Tibial nerve (tissue), 4 donors: Measurements from ENCODE around the gene USP25.

Experiments used
- EP300 ChIP-seq, 2 donors: sonication (generic); formaldehyde crosslinking; IDR thresholded peaks; one replicate each; pipeline ENCODE4 v1.6.1; 2017; ENCODE audit warnings: antibody characterized with exemption in 2 of 2, mild to moderate bottlenecking in 1 of 2
- POLR2A ChIP-seq, 2 donors: fragments of 450-650 bp; IDR thresholded peaks; one replicate each; pipeline ENCODE4 v1.6.1; 2017; ENCODE audit warnings: antibody characterized with exemption in 2 of 2, mild to moderate bottlenecking in 2 of 2, moderate library complexity in 2 of 2
- TF ChIP-seq, protein P1 (sequence below), 5 experiments: fragments of 200-600 bp in 3 of 5; fragments of 450-650 bp in 2 of 5; sonication (generic) in 3 of 5; IDR thresholded peaks; one replicate each; pipeline ENCODE4 v1.5.1; 2016 to 2019; ENCODE audit warnings: antibody characterized with exemption in 5 of 5, mild to moderate bottlenecking in 3 of 5, moderate library complexity in 2 of 5

DNA sequence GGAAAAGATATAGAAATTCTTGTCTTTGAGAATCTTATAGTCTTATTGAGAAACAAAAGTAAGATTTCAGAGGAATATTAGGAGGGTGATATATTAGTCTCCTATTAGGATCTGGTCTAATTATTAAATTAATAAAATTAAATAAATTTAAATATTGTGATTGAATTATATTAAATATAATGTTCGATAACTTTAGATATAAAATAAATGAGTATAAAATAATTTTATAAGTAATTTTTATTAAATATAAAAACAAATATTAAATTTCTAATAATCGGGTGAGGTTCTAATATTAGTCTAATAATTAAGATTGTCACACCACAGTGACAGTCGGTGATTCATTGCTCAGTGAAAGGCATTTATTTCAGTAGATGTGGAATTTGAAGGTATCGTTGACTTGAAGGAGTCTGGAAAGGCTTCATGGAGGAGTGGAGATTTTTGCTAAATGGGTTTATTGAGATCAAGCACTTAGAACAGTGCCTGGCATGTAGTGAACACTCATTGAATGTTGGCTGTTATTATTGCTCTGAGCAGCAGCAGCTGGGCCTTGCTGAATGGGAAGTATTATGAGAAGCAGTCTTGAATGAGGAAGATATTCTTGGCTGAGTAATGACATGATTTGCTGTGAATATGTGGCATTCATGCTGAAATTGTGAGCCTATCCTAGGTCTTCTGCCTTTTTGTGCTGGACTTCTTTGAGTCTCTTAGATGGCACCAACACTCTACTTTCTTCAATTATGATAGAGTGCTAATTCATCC is 74.6 kb downstream of the USP25 start:
- TF ChIP-seq, protein P1, sequence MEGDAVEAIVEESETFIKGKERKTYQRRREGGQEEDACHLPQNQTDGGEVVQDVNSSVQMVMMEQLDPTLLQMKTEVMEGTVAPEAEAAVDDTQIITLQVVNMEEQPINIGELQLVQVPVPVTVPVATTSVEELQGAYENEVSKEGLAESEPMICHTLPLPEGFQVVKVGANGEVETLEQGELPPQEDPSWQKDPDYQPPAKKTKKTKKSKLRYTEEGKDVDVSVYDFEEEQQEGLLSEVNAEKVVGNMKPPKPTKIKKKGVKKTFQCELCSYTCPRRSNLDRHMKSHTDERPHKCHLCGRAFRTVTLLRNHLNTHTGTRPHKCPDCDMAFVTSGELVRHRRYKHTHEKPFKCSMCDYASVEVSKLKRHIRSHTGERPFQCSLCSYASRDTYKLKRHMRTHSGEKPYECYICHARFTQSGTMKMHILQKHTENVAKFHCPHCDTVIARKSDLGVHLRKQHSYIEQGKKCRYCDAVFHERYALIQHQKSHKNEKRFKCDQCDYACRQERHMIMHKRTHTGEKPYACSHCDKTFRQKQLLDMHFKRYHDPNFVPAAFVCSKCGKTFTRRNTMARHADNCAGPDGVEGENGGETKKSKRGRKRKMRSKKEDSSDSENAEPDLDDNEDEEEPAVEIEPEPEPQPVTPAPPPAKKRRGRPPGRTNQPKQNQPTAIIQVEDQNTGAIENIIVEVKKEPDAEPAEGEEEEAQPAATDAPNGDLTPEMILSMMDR (IDR thresholded peaks at IDR 0.05): no peak
- TF ChIP-seq POLR2A (IDR thresholded peaks at IDR 0.05) (no peak), EP300 (IDR thresholded peaks at IDR 0.05) (peak in 1 of 2 donors; percentile 25)
